K562 (cell line): ENCODE measurements around the gene DDX41. TPM values are rescaled to one million over a fixed set of nuclear protein-coding genes. Genes with fewer than 3 reads are reported as not detected.
A peak's percentile ranks its signal among the peaks of the same experiment; 100 is the strongest.

Experiments
- DACH1 ChIP-seq: fragments of 450-650 bp; IDR thresholded peaks from 2 replicates; pipeline ENCODE4 v1.6.1; 2018; ENCODE audit not compliant: partially characterized antibody
- EGR1 ChIP-seq: fragments of 450-650 bp; conservative IDR thresholded peaks from 2 replicates; pipeline ENCODE4 v1.6.1; 2017; ENCODE audit warnings: mild to moderate bottlenecking
- ELF4 ChIP-seq: fragments of 450-650 bp; formaldehyde crosslinking; IDR thresholded peaks from 2 replicates; pipeline ENCODE4 v1.4.0; 2022; ENCODE audit warnings: missing genetic modification characterization
- ERF ChIP-seq: fragments of 450-650 bp; formaldehyde crosslinking; IDR thresholded peaks from 2 replicates; pipeline ENCODE4 v1.4.0; 2020; ENCODE audit warnings: mild to moderate bottlenecking, mixed read lengths
- MAZ ChIP-seq, 2 experiments: fragments of 450-650 bp in 1 of 2; sonication (generic) in 1 of 2; formaldehyde crosslinking; IDR thresholded peaks in 1 of 2; conservative IDR thresholded peaks in 1 of 2; 2 replicates each; pipeline versions ENCODE4 v1.4.0 to v1.5.0; 2020; ENCODE audit warnings: mild to moderate bottlenecking in 1 of 2, missing genetic modification reagents in 1 of 2
- POLR3G ChIP-seq: IDR thresholded peaks from 2 replicates; pipeline ENCODE4 v1.6.1; 2011; ENCODE audit not compliant: insufficient read length, insufficient replicate concordance; ENCODE audit errors: extremely low read depth
- RBBP5 ChIP-seq: fragments of 200-600 bp; sonication (generic); IDR thresholded peaks from 2 replicates; pipeline ENCODE4 v1.6.1; 2012; ENCODE audit warnings: borderline replicate concordance, mild to moderate bottlenecking, low read length, control low read depth, inconsistent platforms; ENCODE audit not compliant: insufficient read depth, poor library complexity, severe bottlenecking
- SUPT5H ChIP-seq: fragments of 450-650 bp; IDR thresholded peaks from 2 replicates; pipeline ENCODE4 v1.6.1; 2016
- U2AF1 ChIP-seq: fragments of 200-400 bp; formaldehyde crosslinking; optimal IDR thresholded peaks from 2 replicates; pipeline ENCODE3; 2017; ENCODE audit warnings: mild to moderate bottlenecking, low read depth, low read length, moderate library complexity
- ZNF140 ChIP-seq: fragments of 250-450 bp; sonication (Bioruptor Pico); IDR thresholded peaks from 2 replicates; pipeline ENCODE4 v1.8.0; 2021; ENCODE audit warnings: moderate library complexity, mild to moderate bottlenecking, inconsistent platforms
- ZNF518B ChIP-seq: fragments of 250-450 bp; sonication (Bioruptor Pico); IDR thresholded peaks from 2 replicates; pipeline ENCODE4 v1.5.0; 2021; ENCODE audit warnings: mild to moderate bottlenecking, moderate library complexity
- ZNF707 ChIP-seq: fragments of 250-450 bp; sonication (Bioruptor Pico); conservative IDR thresholded peaks from 2 replicates; pipeline ENCODE4 v1.8.0; 2022; ENCODE audit warnings: inconsistent platforms, mild to moderate bottlenecking, moderate library complexity
- polyA plus RNA-seq, 8 experiments: library from polyadenylated mRNA; depleted of rRNA in 4 of 8; stranded (reverse) in 5 of 8; unstranded in 3 of 8; fragments of >200 nt; fragmentation: Nextera tagmentation in 2 of 8; fragmentation: Illumina TruSeq in 1 of 8; extraction: Ambion mirVana in 2 of 8; extraction: Trizol in 1 of 8; gene quantifications; 2 replicates each; pipeline versions ENCODE4 v1.2.1 to v1.2.3, GENCODE V29; 2011 to 2014; ENCODE audit warnings: inconsistent platforms in 1 of 8, missing spikeins in 1 of 8
- total RNA-seq, 7 experiments: library from RNA; depleted of rRNA in 6 of 7; stranded (reverse); fragments of >200 nt in 6 of 7; fragmentation: Illumina TruSeq in 2 of 7; extraction: Trizol in 2 of 7; gene quantifications; 2 replicates each; pipeline versions ENCODE4 v1.2.1 to v1.2.3, GENCODE V29; 2011 to 2021; ENCODE audit warnings: low replicate concordance in 1 of 7
- TF ChIP-seq, protein P1 (sequence below): fragments of 450-650 bp; formaldehyde crosslinking; IDR thresholded peaks from 2 replicates; pipeline ENCODE4 v1.4.0; 2020; ENCODE audit warnings: mild to moderate bottlenecking, mixed read lengths
- TF ChIP-seq, protein P2 (sequence below): fragments of 250-450 bp; sonication (Bioruptor Pico); IDR thresholded peaks from 2 replicates; pipeline ENCODE4 v1.4.0; 2020
- TF ChIP-seq, protein P3 (sequence below): fragments of 450-650 bp; formaldehyde crosslinking; IDR thresholded peaks from 2 replicates; pipeline ENCODE4 v1.4.0; 2020; ENCODE audit warnings: mild to moderate bottlenecking, moderate library complexity

The DDX41 gene
- total and polyA plus RNA-seq, 9 of the 15 experiments (the other 6 are each of a cell fraction or from before 2014, with no cell fraction given), result 38.2 to 284 (median 116) TPM

GRCh38 chr5:177462021-177462670, 54.6 kb downstream of the DDX41 start (continued):
- TF ChIP-seq, protein P1, sequence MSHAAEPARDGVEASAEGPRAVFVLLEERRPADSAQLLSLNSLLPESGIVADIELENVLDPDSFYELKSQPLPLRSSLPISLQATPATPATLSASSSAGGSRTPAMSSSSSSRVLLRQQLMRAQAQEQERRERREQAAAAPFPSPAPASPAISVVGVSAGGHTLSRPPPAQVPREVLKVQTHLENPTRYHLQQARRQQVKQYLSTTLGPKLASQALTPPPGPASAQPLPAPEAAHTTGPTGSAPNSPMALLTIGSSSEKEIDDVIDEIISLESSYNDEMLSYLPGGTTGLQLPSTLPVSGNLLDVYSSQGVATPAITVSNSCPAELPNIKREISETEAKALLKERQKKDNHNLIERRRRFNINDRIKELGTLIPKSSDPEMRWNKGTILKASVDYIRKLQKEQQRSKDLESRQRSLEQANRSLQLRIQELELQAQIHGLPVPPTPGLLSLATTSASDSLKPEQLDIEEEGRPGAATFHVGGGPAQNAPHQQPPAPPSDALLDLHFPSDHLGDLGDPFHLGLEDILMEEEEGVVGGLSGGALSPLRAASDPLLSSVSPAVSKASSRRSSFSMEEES (CRISPR knock-in tag), result no peak
- TF ChIP-seq POLR3G, result no peak
- TF ChIP-seq ERF (CRISPR knock-in tag), result no peak
- no peak for TF ChIP-seq U2AF1
- no peak for TF ChIP-seq DACH1
- TF ChIP-seq MAZ (CRISPR knock-in tag; conservative IDR thresholded peaks at IDR 0.05 in 1 of 2, IDR thresholded peaks at IDR 0.05 in 1 of 2), result peak; percentile 21 to 40; a peak in 1 of 4 replicates
- TF ChIP-seq ELF4, result no peak
- no peak for TF ChIP-seq RBBP5
- TF ChIP-seq ZNF518B (CRISPR knock-in tag), result no peak
- no peak for TF ChIP-seq EGR1
- no peak for TF ChIP-seq ZNF140
- TF ChIP-seq, protein P2, sequence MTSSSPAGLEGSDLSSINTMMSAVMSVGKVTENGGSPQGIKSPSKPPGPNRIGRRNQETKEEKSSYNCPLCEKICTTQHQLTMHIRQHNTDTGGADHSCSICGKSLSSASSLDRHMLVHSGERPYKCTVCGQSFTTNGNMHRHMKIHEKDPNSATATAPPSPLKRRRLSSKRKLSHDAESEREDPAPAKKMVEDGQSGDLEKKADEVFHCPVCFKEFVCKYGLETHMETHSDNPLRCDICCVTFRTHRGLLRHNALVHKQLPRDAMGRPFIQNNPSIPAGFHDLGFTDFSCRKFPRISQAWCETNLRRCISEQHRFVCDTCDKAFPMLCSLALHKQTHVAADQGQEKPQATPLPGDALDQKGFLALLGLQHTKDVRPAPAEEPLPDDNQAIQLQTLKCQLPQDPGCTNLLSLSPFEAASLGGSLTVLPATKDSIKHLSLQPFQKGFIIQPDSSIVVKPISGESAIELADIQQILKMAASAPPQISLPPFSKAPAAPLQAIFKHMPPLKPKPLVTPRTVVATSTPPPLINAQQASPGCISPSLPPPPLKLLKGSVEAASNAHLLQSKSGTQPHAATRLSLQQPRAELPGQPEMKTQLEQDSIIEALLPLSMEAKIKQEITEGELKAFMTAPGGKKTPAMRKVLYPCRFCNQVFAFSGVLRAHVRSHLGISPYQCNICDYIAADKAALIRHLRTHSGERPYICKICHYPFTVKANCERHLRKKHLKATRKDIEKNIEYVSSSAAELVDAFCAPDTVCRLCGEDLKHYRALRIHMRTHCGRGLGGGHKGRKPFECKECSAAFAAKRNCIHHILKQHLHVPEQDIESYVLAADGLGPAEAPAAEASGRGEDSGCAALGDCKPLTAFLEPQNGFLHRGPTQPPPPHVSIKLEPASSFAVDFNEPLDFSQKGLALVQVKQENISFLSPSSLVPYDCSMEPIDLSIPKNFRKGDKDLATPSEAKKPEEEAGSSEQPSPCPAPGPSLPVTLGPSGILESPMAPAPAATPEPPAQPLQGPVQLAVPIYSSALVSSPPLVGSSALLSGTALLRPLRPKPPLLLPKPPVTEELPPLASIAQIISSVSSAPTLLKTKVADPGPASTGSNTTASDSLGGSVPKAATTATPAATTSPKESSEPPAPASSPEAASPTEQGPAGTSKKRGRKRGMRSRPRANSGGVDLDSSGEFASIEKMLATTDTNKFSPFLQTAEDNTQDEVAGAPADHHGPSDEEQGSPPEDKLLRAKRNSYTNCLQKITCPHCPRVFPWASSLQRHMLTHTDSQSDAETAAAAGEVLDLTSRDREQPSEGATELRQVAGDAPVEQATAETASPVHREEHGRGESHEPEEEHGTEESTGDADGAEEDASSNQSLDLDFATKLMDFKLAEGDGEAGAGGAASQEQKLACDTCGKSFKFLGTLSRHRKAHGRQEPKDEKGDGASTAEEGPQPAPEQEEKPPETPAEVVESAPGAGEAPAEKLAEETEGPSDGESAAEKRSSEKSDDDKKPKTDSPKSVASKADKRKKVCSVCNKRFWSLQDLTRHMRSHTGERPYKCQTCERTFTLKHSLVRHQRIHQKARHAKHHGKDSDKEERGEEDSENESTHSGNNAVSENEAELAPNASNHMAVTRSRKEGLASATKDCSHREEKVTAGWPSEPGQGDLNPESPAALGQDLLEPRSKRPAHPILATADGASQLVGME, result no peak
- TF ChIP-seq SUPT5H, result no peak
- no peak for TF ChIP-seq ZNF707
- TF ChIP-seq, protein P3, sequence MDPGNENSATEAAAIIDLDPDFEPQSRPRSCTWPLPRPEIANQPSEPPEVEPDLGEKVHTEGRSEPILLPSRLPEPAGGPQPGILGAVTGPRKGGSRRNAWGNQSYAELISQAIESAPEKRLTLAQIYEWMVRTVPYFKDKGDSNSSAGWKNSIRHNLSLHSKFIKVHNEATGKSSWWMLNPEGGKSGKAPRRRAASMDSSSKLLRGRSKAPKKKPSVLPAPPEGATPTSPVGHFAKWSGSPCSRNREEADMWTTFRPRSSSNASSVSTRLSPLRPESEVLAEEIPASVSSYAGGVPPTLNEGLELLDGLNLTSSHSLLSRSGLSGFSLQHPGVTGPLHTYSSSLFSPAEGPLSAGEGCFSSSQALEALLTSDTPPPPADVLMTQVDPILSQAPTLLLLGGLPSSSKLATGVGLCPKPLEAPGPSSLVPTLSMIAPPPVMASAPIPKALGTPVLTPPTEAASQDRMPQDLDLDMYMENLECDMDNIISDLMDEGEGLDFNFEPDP, result no peak
